GM21723 (cell line): ENCODE data around the gene TNFSF15.

Experiments used
- ATAC-seq: cut with Tn5 transposase; IDR thresholded peaks from one replicate; pipeline ENCODE4 v1.9.1; 2021; ENCODE audit warnings: mild to moderate bottlenecking, moderate library complexity; ENCODE audit not compliant: unreplicated experiment

The TNFSF15 gene

GRCh38 chr9:114805670-114806525, at the start of gene TNFSF15:
Gene TNFSF15, minus strand, starts transcription at chr9:114806039. Its CDS starts 27 bp downstream, at chr9:114806012.
- ATAC-seq: peak; percentile 87

GRCh38 chr9:114855488-114855887, 49.6 kb upstream of the TNFSF15 start:
- ATAC-seq: no peak

- ATAC-seq: no peak
These were observed 49.0 kb upstream of the TNFSF15 start for GRCh38 chr9:114854736-114855355.

- no peak for ATAC-seq
These were observed 47.4 kb upstream of the TNFSF15 start for GRCh38 chr9:114853071-114853855.

- ATAC-seq: no peak
These were observed 46.3 kb upstream of the TNFSF15 start for GRCh38 chr9:114852050-114852594.

- no peak for ATAC-seq
These were observed 45.5 kb upstream of the TNFSF15 start for GRCh38 chr9:114851306-114851705.

GRCh38 chr9:114850871-114851270, 45.0 kb upstream of the TNFSF15 start:
- ATAC-seq: no peak

- no peak for ATAC-seq
These were observed 43.6 kb upstream of the TNFSF15 start for GRCh38 chr9:114849450-114849849.

- ATAC-seq: no peak
These were observed 41.9 kb upstream of the TNFSF15 start for GRCh38 chr9:114847492-114848417.

GRCh38 chr9:114845373-114845772, 39.5 kb upstream of the TNFSF15 start:
- ATAC-seq: no peak

- no peak for ATAC-seq
These were observed 38.9 kb upstream of the TNFSF15 start for GRCh38 chr9:114844766-114845165.

GRCh38 chr9:114837923-114838322, 32.1 kb upstream of the TNFSF15 start:
- ATAC-seq: no peak

GRCh38 chr9:114836769-114837168, 30.9 kb upstream of the TNFSF15 start:
- no peak for ATAC-seq

- no peak for ATAC-seq
These were observed 28.5 kb upstream of the TNFSF15 start for GRCh38 chr9:114834386-114834785.

GRCh38 chr9:114830546-114830945, 24.7 kb upstream of the TNFSF15 start:
- ATAC-seq: no peak

- no peak for ATAC-seq
These were observed 24.0 kb upstream of the TNFSF15 start for GRCh38 chr9:114829574-114830440.

- ATAC-seq: no peak
These were observed 22.4 kb upstream of the TNFSF15 start for GRCh38 chr9:114828303-114828650.

GRCh38 chr9:114827641-114828302, 21.9 kb upstream of the TNFSF15 start:
- ATAC-seq: no peak

GRCh38 chr9:114826431-114826830, 20.6 kb upstream of the TNFSF15 start:
- no peak for ATAC-seq
